Calu3 (cell line): ENCODE data around the gene EPS8L1. TPM values are rescaled to one million over a fixed set of nuclear protein-coding genes. Genes with fewer than 3 reads are reported as not detected.

Source experiments
- BruUV-seq: library from RNA; stranded (reverse); fragments of 400-500 nt; replicated peaks from 2 replicates; lab custom pipeline; 2021; lab: Mats Ljungman, UMichigan
- CTCF ChIA-PET: fragments of 300-600 bp; sonication (Branson Sonifier 250); formaldehyde crosslinking; loops from one replicate; lab custom pipeline; 2022; ENCODE audit warnings: antibody characterized with exemption; lab: Charles Lee
- DNase-seq: peaks from one replicate; pipeline ENCODE4 v3.0.0; 2022
- H3K27ac Mint-ChIP-seq: one replicate; pipeline ENCODE4 v1.8.0; 2022; ENCODE audit warnings: mixed read lengths; ENCODE audit not compliant: unreplicated experiment
- H3K27me3 Mint-ChIP-seq: one replicate; pipeline ENCODE4 v1.8.0; 2022; ENCODE audit warnings: mixed read lengths; ENCODE audit not compliant: unreplicated experiment
- H3K36me3 Mint-ChIP-seq: one replicate; pipeline ENCODE4 v1.8.0; 2022; ENCODE audit warnings: mild to moderate bottlenecking, moderate library complexity, mixed read lengths; ENCODE audit not compliant: insufficient read depth, unreplicated experiment
- H3K4me1 Mint-ChIP-seq: one replicate; pipeline ENCODE4 v1.8.0; 2022; ENCODE audit warnings: mild to moderate bottlenecking, low read depth, mixed read lengths; ENCODE audit not compliant: unreplicated experiment
- H3K4me3 Mint-ChIP-seq: one replicate; pipeline ENCODE4 v1.8.0; 2022; ENCODE audit warnings: mild to moderate bottlenecking, low read depth, moderate library complexity, mixed read lengths; ENCODE audit not compliant: unreplicated experiment
- H3K9me3 Mint-ChIP-seq: one replicate; pipeline ENCODE4 v1.8.0; 2022; ENCODE audit warnings: low read depth, mixed read lengths; ENCODE audit not compliant: unreplicated experiment
- intact Hi-C: fragments of 100-400 bp; cut with micrococcal nuclease; formaldehyde crosslinking; loops from one replicate; pipeline ENCODE4 v1.10.0; 2022; ENCODE audit not compliant: unreplicated experiment
- total RNA-seq: library from RNA; stranded (reverse); gene quantifications from 2 replicates; pipeline ENCODE4 v1.2.3, GENCODE V29; 2022
- TF ChIP-seq, protein P1 (sequence below): fragments of 200-600 bp; IDR thresholded peaks from one replicate; pipeline ENCODE4 v1.8.0; 2022; ENCODE audit warnings: antibody characterized with exemption; ENCODE audit not compliant: unreplicated experiment

EPS8L1 gene
- total RNA-seq, 1 experiment from 2014 or later = 97.3 TPM

DNA sequence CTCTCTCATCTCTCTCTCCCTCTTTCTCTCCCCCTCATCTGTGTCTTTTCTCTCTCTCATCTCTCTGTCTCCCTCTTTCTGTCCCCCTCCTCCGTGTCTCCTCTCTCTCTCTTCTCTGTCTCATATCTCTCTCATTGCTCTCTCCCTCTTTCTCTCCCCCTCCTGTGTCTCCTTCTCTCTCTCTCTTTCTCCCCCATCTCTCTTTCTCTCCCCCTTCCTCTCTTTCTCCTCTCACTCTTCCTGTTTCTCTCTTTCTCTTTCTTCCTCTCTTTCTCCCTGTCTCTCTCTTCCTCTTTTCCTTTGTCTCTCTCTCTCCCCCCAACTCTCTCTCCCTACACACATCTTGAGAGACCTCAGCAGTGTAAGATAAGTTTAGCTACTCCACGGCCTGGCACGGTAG, 7.8 kb upstream of the EPS8L1 start:
- no TSS peak for BruUV-seq
- Mint-ChIP-seq H3K4me1 (peaks cover 29% of the 10 kb centered on the region), H3K27ac (no peak overlapping the region), H3K9me3 (no peaks in the 10 kb centered on the region), H3K36me3 (peaks cover 47% of the 10 kb centered on the region), H3K27me3 (peaks cover 13% of the 10 kb centered on the region), H3K4me3 (no peak overlapping the region)
- TF ChIP-seq, protein P1, sequence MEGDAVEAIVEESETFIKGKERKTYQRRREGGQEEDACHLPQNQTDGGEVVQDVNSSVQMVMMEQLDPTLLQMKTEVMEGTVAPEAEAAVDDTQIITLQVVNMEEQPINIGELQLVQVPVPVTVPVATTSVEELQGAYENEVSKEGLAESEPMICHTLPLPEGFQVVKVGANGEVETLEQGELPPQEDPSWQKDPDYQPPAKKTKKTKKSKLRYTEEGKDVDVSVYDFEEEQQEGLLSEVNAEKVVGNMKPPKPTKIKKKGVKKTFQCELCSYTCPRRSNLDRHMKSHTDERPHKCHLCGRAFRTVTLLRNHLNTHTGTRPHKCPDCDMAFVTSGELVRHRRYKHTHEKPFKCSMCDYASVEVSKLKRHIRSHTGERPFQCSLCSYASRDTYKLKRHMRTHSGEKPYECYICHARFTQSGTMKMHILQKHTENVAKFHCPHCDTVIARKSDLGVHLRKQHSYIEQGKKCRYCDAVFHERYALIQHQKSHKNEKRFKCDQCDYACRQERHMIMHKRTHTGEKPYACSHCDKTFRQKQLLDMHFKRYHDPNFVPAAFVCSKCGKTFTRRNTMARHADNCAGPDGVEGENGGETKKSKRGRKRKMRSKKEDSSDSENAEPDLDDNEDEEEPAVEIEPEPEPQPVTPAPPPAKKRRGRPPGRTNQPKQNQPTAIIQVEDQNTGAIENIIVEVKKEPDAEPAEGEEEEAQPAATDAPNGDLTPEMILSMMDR = no peak
- CTCF ChIA-PET = interaction anchor here (0.6 kb wide), 1 partner anchor 604 kb away, joined by 3 read pairs; no protein-coding TSS in a partner anchor
- no peak for DNase-seq
- intact Hi-C loops = no loop called here

DNA sequence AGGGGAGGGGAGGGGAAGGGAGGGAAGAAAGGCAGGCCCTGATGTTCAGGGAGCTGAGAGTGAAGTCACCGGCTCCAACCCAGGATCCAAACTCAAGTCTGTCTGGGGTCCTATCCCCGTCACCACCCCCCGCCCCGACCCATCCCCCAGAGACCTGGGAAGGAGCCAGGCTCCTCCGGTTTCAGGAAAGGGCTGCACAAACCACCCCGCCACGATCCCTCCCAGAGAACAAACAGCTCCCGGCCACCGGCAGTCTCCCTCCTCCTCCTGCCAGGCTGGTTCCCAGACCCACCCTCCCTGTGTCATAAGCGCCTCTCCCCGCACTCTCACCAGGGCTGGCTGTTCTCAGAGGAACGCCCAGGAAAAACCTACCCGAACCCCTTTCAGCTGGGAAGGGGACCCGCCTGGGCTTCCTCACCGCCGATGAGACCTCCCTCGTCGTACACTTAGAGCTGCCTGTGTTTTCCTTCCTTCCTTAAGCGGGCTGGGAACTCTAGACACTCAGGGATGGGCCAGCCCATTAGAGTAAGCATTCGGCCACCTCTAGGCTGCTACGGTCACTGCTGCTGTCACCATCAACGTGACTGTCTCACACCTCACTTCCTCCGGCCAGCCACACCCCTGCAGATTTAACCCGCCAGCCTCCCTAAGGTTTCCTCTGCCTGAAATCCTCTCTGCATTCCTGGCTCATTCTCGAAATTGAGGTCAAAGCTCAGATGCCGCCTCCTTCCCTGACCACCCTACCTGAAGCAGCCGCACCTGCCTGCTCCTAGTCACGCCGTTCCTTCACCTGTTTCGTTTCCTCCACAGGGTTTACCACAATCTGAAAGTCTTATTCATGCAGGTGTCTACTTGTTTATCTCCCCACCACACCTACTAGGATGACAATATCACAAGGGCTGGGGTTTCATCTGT, 6.5 kb upstream of the EPS8L1 start:
- peak; percentile 76 for DNase-seq
- Mint-ChIP-seq H3K9me3 (no peaks in the 10 kb centered on the region), H3K27me3 (peaks cover 13% of the 10 kb centered on the region), H3K4me3 (peak overlapping the region; percentile 84), H3K4me1 (peaks cover 29% of the 10 kb centered on the region), H3K36me3 (peaks cover 35% of the 10 kb centered on the region), H3K27ac (peak overlapping the region; percentile 95)
- TF ChIP-seq, protein P1 = no peak
- BruUV-seq = TSS peak; percentile 76
- intact Hi-C loops = no loop called here
- CTCF ChIA-PET = interaction anchor here (0.6 to 1.2 kb wide), 4 partner anchors 20 to 233 kb away, joined by 3 to 6 read pairs (median 4); no protein-coding TSS in a partner anchor

DNA sequence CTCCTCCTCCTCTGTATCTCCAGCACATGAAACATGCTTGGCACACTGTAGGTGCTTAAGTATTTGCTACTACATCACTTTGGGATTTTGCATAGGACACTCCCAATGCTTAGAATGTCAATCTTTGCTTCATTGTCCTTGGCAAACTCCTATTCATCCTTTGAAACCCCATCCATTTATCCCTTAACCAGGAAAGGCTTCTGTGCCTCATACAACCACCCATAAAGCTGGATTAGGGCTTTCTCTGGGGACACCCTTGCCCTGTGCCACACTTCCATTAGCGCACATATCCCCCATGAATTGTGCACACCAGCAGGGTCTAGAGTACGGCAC, 5.8 kb upstream of the EPS8L1 start:
- TF ChIP-seq, protein P1 = no peak
- Mint-ChIP-seq H3K27ac (peak overlapping the region; percentile 95), H3K27me3 (peaks cover 13% of the 10 kb centered on the region), H3K4me3 (peak overlapping the region; percentile 84), H3K9me3 (no peaks in the 10 kb centered on the region), H3K36me3 (peaks cover 37% of the 10 kb centered on the region), H3K4me1 (peaks cover 31% of the 10 kb centered on the region)
- CTCF ChIA-PET = no interaction called here
- no peak for DNase-seq
- no TSS peak for BruUV-seq
- intact Hi-C loops = no loop called here

DNA sequence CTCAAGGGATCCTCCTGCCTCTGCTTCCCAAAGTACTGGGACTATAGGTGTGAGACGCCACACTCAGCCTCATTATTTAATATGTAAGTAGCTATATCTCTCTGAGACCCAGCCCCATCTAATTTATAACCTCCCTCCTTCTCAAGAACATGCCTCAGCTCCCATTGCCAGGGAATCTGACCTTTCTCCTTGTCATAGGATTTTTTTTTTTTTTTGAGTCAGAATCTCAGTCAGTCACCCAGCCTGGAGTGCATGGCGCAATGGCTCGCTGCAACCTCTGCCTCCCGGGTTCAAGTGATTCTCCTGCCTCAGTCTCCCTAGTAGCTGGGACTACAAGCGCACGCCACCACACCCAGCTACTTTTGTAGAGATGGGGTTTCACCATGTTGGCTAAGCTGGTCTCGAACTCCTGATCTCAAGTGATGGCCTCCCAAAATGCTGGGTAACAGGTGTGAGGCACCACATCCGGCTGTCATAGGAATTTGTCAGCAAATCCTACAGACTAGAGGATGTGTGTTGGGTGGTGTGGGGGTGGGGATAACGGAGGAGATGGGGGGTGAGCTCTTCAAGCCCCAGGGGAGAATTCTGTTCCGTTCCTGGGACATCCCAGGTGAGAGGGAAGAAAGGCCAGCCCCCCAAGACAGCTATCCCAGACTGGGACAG, 5.1 kb upstream of the EPS8L1 start:
- no peaks in the 10 kb centered on the region for H3K9me3 Mint-ChIP-seq
- no TSS peak for BruUV-seq
- H3K27ac Mint-ChIP-seq = peak overlapping the region; percentile 61
- peak overlapping the region; percentile 7 for H3K4me3 Mint-ChIP-seq
- no peak for DNase-seq
- H3K27me3 Mint-ChIP-seq = peaks cover 13% of the 10 kb centered on the region
- peaks cover 45% of the 10 kb centered on the region for H3K36me3 Mint-ChIP-seq
- CTCF ChIA-PET = no interaction called here
- intact Hi-C loops = no loop called here
- H3K4me1 Mint-ChIP-seq = peaks cover 38% of the 10 kb centered on the region
- TF ChIP-seq, protein P1 = no peak
